GM18873 (cell line): ENCODE results near the gene OR5AU1.
"Not testable (repeated sequence)": the region's sequence is repeated elsewhere in the genome, so short reads cannot be mapped to it uniquely, and the experiment has no call there.

ENCODE experiments used
- ATAC-seq: cut with Tn5 transposase; IDR thresholded peaks from one replicate; pipeline ENCODE4 v1.9.1; 2021; ENCODE audit warnings: mild to moderate bottlenecking, moderate library complexity, moderate number of reproducible peaks; ENCODE audit not compliant: unreplicated experiment, low FRiP score

Gene OR5AU1

DNA sequence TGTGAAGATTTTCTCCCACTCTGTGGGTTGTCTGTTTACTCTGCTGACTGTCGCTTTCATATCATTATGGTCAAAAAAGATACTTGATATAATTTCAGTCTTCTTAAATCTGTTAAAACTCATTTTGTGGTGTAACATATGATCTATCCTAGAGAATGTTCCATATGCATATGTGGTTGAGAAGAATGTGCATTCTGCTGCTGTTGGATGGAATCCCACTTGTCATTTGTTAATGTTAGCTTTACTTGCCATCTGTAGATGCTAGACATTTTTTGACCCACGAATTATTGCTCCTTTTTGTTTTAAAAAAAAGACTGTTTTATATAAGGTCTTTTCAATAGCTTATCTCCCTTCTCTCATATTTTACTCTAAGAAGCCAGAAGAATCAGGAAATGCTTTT, 26.3 kb upstream of the OR5AU1 start:
- no peak for ATAC-seq

DNA sequence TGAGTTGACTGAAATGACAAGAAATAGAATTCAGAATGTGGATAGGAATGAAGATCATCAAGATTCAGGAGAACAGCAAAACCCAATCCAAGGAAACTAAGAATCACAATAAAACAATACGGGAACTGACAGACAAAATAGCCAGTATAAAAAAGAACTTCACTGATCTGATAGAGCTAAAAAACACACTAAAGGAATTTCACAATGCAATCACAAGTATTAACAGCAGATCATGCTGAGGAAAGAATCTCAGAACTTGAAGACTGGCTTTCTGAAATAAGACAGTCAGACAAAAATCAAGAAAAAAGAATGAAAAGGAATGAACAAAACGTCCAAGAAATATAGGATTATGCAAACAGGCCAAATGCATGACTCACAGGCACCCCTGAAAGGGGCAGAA, 15.3 kb upstream of the OR5AU1 start:
- ATAC-seq: no peak

DNA sequence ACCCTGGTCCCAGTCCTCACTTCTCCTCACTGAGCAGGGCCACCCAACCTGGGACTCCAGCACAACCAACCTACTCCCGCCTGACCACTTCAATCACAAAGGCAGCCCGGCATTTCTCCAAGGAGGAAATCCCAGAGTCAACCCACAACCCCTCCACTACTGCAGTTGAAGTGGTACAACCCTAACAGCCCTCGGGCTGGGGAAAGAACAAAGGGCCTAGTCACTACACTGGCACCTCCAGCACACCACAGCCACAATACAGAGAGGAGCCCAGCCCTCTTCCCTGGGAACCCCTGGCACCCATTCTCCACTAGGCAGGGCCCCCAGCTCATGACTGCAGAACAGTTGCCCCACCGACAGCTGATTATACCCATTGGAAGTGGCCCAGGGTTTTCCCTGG, 13.7 kb upstream of the OR5AU1 start:
- no peak for ATAC-seq

DNA sequence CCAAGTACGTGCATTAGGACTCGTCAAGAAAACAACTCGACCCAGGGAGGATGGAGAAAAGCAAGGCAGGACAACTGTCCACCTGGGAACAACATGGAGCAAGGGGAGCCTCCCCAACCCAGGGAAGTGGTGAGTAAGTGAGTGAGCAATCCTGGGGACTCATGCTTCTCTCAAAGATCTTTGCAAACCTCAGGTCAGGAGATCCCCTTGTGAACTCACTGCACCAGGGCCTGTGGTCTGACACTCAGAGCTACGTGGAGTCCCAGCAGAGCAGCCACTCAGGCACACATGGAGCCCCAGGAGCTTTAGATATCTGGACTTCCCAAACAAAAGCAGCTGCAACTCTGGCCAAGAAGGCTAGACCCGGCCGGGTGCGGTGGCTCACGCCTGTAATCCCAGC, 12.2 kb upstream of the OR5AU1 start:
- no peak for ATAC-seq

DNA sequence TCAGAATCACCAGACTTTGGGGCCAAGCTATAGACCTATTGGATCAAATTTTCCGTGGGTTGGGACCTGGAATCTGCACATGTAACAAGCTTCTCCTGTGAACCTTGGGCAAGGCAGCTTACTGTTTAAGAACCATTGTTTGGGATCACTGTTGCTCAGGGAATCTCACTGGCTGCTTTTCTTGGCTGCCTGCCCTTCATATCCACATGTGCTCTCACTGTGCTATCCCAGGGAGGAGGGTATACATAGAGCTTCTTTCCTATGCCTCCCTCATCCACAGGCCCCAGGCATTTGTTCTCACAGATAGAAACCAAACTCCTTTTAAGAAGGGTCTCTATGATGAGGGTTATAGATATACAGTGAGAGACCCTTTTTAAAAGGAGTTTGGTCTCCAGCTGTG, 9.8 kb upstream of the OR5AU1 start:
- not testable (repeated sequence) for ATAC-seq

DNA sequence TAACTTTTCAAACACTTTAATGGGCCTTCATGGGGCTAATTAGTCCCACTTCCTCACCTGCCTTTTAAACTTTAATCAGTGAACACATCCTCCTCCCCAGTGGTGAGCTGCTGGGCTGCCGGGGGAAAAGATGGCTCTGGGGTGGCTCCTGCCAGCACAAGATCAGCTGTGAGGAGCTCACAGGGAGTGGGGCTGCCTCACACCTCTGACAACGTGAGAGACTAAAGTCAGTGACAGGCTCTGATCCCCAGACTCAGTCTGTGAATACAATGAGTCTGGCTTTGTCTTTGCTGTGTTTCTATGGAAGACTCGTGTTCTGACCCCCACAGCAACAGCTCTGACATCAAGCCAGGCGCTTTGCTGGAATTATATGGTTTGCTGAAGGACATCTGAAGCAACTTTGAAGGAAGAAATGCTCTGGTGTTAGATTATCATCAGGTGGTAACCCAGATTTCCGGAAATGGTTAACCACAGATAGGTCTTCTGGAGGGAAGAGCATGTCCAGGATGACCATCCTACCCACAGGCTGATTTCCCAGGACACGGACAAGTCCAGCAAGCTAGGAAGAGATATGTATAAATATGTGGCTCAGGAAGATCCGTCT, 9.2 kb upstream of the OR5AU1 start:
- not testable (repeated sequence) for ATAC-seq

DNA sequence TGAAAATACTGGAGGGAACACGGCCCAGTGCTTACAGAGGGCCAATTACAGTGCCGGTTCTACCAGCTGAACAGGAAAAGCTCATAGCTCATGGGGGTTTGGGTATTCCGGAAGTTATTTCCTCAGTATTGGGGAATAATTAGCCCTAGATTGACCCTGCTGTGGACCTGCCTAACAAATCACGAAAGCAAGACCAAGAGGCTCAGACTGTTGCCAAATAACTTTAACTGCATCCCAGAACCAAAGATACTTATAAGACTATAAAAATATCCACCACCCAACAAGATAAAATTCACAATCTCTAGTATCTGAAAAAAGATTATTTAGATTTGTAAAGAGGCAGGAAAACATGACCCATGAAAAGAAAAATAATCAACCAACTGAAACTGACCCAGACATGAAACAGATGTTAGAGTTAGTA, 8.0 kb upstream of the OR5AU1 start:
- no peak for ATAC-seq

DNA sequence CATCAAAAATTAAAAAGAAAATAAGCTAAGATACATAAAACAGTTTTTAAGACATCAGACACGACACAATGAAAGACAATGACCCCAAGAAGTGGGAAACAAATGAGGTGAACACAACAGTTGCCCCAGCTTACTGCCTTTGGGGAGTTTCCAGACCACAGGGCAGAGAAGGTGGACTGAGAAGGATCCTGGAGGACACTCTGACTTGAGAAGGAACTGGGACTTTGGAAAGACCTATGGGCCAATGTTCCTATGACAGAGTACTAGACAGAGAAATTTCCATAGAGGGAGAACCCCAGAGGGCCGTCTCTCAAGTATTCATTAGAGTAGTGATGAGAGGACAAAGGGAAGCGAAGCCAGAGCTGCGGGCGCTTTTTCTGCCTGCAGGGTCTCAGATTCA, 6.2 kb upstream of the OR5AU1 start:
- ATAC-seq: no peak

DNA sequence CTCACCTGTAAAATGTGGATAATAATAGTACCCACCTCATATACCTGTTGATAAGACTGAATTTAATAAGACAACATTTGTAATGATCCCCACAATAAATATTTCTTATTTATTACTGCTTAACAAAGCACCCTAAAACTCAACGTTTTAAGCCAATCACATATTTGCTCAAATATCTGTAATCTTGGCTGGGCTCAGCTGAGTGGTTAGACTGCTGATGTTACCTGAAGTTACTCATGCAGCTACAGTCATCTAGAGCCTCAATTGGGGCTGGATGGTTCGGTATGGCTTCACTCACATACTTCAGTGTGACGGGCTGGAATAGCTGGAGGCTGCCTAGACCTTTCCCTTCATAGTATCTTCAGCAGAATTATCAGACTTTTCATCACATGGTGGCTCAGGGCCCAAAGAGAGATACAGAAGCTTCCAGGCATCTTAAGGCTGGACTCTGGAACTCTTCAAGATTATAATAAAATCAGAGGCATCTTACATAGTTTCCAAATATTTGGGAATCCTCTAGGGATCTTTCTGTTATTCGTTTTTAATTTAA, 4.3 kb upstream of the OR5AU1 start:
- ATAC-seq: no peak

DNA sequence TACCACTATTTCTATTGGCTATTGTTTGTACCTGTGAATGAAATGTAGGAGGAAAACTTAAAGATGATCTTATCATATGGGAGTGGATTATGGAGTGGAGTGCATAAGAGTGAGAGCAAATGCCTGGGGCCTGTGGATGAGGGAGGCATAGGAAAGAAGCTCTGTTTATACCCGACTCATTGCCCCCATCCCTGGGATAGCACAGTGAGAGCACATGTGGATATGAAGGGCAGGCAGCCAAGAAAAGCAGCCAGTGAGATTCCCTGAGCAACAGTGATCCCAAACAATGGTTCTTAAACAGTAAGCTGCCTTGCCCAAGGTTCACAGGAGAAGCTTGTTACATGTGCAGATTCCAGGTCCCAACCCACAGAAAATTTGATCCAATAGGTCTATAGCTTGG, 2.3 kb upstream of the OR5AU1 start:
- not testable (repeated sequence) for ATAC-seq

DNA sequence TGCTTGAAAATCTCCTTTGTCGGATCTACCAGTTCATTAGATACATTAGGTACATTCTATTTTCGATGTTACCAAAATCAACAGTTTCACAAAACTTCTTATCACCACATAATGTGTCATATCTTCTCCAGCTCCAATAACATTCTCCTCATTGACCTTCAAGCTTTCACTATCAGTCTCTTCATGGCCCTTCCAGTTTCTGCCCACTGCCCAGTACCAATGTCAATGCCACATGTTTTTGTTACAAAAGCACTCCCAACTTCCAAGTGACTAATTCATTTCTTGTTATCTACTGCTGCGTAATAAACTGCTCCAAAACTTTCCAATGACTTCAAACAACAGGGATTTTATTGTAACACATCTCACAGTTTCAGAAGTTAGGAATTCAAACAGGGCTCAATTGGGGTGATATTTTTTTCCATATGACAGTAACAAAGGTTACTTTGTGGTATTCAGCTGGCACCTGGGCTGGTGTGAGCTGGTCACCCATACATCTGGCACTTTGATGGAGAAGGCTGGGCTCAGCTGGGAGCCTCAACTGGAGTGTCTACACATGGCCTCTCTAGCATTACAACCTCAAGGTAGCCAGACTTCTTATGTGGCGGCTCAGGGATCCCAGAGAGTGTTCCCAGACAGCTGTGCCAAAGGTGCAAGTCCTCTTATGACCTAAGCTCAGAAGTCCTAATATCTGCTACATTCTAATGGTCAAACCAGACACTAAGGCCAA, 6.1 kb downstream of the OR5AU1 start:
- no peak for ATAC-seq

DNA sequence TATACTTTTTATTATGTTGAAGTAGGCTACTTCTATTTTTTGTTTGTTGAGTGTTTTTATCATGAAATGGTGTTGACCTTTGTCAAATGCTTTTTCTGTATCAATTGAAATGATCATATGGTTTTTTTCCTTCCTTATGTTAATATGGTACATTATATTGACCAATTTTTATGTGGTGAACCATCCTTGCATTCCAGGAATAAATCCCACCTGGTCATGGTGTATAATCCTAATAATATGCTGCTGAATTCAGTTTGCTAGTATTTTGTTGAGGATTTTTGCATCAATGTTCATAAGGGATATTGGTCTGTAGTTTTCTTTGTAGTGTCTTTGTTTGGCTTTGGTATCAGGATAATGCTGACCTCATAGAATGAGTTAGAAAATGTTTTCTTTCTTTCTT, 10.4 kb downstream of the OR5AU1 start:
- ATAC-seq: no peak

DNA sequence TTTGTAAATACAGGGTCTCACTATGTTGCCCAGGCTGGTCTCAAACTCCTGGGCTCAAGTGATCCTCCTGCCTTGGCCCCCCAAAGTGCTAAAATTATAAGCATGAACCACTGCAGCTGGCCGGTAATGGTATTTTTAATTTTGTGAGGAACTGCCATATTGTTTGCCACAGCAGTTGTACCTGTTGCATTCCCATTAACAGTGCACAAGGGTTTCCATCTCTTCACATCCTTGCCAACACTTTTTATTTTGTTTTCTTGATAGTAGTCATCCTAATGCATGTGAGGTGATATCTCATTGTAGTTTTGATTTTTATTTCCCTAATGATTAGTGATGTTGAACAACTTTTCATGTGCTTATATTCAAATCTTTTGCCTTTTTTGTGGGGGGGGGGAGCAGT, 13.5 kb downstream of the OR5AU1 start:
- no peak for ATAC-seq

DNA sequence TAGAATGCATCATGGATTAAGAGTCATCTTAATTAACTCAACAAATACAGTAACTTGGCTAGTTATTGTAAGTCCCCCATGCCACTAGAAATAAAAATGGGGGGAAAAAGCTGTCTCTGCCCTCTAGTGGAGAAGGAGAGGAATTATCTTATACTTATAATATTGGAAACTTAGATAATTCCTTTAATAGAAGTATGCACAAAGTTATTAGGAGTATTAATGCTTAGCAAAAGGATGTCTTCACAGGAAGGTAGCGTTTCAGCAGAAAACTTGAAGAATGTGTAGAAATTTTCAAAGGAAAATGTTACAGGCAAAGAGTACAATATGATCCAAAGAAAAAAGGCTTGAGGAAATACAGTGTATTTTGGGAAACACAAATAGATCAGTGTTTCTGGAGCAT, 19.8 kb downstream of the OR5AU1 start:
- no peak for ATAC-seq

DNA sequence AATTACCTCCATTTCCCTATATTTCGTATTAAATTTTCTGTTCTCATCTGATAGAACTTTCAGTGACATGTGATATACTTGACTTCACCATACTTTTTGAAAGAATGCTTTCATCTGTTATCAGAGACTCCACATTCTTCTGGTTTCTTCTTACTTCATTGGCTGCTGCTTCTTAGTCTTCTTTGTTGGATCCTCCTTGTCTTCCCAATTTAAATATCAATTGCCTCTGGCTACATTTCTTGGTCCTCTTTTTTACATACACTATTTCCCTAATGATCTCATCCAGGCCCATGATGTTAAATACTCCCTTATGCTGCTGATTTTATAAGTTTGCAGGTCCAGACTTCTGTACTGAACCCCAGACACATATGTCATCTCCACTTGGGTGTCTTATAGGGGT, 22.0 kb downstream of the OR5AU1 start:
- ATAC-seq: no peak

DNA sequence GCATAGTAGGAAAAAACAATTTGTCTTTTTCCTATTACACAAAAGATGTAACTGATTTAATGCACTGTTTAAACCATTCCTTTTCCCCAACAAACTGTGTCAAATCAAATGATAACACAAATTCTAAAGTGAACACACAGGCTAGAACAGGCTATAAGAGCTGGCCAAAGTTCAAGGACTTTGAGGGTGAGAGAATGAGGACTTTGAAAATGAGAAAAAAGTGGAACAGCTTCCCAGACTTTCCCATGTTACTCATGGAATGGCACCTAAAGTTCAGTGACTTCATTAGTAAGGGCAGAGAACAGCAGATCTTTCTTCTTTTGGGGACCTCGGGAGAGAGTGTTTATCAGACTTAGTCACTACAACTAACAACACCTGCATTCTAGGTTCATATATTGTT, 32.4 kb downstream of the OR5AU1 start:
- no peak for ATAC-seq

DNA sequence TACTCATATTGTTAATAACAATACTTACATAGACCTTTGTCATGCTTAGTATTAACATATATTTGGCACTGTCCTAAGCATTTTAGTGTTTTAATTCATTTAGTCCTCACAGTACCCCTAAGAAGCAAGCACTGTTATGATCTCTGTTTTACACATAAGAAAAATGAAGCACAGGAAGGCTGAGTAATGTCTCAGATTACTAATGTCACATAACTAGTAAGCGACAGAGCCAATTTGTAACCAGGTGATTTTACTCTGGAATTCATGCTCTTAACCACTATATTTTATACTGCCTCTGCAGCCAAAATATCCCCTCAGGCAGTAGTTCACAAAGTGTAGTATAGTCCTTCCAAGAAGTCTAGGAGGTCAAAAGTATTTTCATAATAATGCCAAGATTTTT, 34.7 kb downstream of the OR5AU1 start:
- no peak for ATAC-seq

DNA sequence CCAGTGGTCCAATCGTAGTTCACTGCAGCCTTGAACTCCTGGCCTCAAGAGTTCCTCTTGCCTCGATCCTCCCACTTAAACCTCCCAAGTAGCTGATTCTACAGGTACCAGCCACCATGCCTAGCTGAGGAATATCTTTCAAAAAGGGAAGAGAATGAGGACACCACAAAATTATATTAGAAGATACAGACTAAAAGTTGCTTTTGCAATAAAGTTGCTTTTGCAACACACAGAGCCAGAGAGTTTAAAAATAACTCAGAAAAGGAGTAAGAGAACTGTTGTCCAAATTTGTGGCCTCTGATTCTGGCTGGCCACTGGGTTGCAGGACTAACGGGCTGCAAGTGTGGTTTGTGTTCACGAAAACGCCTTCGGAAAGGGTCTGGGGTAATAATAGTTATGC, 35.2 kb downstream of the OR5AU1 start:
- no peak for ATAC-seq

DNA sequence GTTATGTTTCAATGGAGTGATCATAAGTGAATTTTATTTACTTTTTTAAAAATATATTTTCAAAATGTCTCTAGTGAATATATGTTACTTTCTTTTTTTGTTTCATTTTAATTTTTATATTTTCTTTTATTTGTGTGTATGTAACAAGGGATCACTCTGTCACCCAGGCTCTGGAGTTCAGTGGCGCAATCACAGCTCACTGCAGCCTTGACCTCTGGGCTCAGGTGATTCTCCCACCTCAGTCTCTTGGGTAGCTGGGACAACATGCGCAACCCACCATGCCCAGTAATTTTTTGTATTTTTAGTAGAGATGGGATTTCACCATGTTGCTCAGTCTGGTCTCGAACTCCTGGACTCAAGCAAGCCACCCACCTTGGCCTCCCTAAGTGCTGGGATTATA, 36.9 kb downstream of the OR5AU1 start:
- ATAC-seq: no peak

DNA sequence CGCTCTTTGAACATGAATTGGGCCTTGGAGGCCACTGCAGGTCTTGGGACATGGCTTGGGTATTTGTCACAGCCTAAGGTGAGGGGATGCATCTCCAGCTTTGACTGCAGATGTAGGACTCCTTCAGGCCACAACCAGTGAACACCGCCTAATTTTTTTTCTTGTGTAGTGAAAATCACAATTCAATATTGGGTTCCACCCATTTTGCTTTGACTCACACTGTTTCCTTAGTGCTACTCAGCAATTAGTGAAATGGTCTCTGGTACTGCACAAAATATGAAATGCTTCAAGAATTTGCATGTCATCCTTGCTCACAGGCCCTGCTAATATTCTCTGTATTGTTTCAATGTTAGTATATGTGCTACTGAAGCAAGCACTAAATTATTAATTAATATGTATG, 42.5 kb downstream of the OR5AU1 start:
- no peak for ATAC-seq

DNA sequence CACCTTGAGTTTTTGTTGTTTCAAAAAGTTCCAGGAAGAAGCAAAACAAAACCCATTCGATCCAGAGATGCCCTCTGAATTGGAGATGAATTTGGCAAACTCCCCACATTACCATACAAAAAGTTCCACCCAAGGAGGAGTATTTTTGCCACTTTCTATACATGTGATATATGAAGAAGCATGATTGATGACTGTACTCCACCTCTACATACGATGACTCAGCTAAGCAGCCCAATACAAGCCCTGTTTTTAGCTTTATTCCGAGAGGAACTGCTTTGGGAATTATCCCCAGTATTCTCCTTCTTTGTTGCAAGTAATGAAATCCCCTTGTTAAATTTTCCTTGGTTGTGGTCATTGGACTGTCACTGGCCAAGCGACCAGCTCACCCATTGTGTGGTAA, 43.6 kb downstream of the OR5AU1 start:
- no peak for ATAC-seq
